NCI-H69 (cell line): Measurements from ENCODE around the gene SNCA.

Experiments used
- DNase-seq: peaks from one replicate; lab custom pipeline; 2025; lab: John Stamatoyannopoulos, UW

The SNCA gene

GRCh38 chr4:89836897-89837384 lies at the start of gene SNCA:
Gene SNCA (minus strand): TSS chr4:89837161. CDS start chr4:89835667, 1,494 bp downstream.
- peak; percentile 93 for DNase-seq

- DNase-seq: peak; percentile 23
Measured at GRCh38 chr4:89879215-89879614, 42.3 kb upstream of the SNCA start.

- DNase-seq: no peak
Measured at GRCh38 chr4:89878611-89879010, 41.6 kb upstream of the SNCA start.

GRCh38 chr4:89876548-89876947 lies 39.6 kb upstream of the SNCA start:
- no peak for DNase-seq

- no peak for DNase-seq
Measured at GRCh38 chr4:89871211-89871610, 34.2 kb upstream of the SNCA start.

GRCh38 chr4:89868999-89869589 lies 32.1 kb upstream of the SNCA start:
- peak; percentile 5 for DNase-seq

GRCh38 chr4:89868276-89868675 lies 31.3 kb upstream of the SNCA start:
- DNase-seq: no peak

- DNase-seq: no peak
Measured at GRCh38 chr4:89863533-89863932, 26.6 kb upstream of the SNCA start.

- DNase-seq: peak; percentile 5
Measured at GRCh38 chr4:89860971-89861370, 24.0 kb upstream of the SNCA start.

GRCh38 chr4:89855236-89855635 lies 18.3 kb upstream of the SNCA start:
- DNase-seq: no peak

- DNase-seq: peak; percentile 43
Measured at GRCh38 chr4:89847571-89848325, 10.8 kb upstream of the SNCA start.

- peak; percentile 13 for DNase-seq
Measured at GRCh38 chr4:89839558-89839957, 2.6 kb upstream of the SNCA start.

GRCh38 chr4:89837993-89838390 lies 1.0 kb upstream of the SNCA start:
- peak; percentile 74 for DNase-seq

- DNase-seq: peak; percentile 82
Measured at GRCh38 chr4:89837385-89837992, 528 bp upstream of the SNCA start.

GRCh38 chr4:89836031-89836745 lies 773 bp downstream of the SNCA start:
- peak; percentile 70 for DNase-seq

GRCh38 chr4:89835413-89835812 lies 1.5 kb downstream of the SNCA start:
- DNase-seq: peak; percentile 28

GRCh38 chr4:89834486-89835209 lies 2.3 kb downstream of the SNCA start:
- no peak for DNase-seq

- DNase-seq: no peak
Measured at GRCh38 chr4:89829470-89830138, 7.4 kb downstream of the SNCA start.

- DNase-seq: no peak
Measured at GRCh38 chr4:89823416-89823815, 13.5 kb downstream of the SNCA start.

GRCh38 chr4:89821612-89822011 lies 15.3 kb downstream of the SNCA start:
- no peak for DNase-seq

GRCh38 chr4:89820010-89820409 lies 17.0 kb downstream of the SNCA start:
- DNase-seq: no peak
